Ovary (tissue), 3 donors: ENCODE results near the gene TENM4.

Source experiments
- EP300 ChIP-seq: sonication (generic); formaldehyde crosslinking; IDR thresholded peaks from one replicate; pipeline ENCODE4 v1.6.1; 2017; ENCODE audit warnings: antibody characterized with exemption
- POLR2A ChIP-seq: fragments of 450-650 bp; IDR thresholded peaks from one replicate; pipeline ENCODE4 v1.6.1; 2017; ENCODE audit warnings: antibody characterized with exemption, mild to moderate bottlenecking, moderate library complexity
- TF ChIP-seq, protein P1 (sequence below), 3 donors: fragments of 450-650 bp in 2 of 3; fragments of 200-600 bp in 1 of 3; IDR thresholded peaks; one replicate each; pipeline versions ENCODE4 v1.5.1 to v1.8.0; 2016 to 2022; ENCODE audit warnings: antibody characterized with exemption in 3 of 3, mild to moderate bottlenecking in 1 of 3
- donor health status: DM: no; HTN: no; CAD: no.

DNA sequence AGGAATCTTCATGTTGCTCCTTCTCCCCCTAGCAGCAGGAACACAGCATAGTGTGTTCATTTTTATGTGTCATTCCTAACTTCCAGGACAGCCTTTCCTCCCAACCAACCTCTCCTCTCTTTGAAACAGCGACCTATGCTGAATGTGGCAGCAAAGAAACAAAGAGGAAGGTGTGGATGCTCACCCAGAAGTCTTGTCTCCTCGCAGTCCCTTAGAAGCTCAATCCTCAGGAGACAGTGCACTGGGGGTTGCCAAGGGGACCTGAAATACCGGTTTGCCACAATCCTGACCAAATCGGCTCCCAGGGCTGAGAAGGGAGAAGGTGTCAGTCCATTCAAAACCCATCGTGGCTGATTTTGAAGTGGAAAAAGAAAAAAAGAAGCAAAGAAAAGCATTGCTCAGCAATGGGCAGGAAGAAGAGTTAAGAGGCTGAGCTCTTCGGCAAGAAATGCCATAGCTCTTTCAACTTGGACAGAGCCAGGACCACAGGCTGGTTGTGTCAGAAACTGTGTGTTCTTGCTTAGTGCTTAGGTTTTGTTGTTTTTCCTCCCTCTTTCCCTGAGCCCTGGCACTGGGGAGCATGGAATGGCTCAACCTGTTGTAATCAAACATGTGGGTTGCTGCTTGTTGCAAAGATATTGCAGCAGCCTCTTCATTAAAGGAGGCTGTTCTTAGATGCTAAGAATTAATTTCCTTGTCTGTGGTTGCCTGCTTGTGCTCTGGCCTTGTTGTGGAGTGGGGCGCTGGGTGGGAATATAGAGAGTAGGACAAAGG is 30.4 kb upstream of the TENM4 start:
- TF ChIP-seq, protein P1, sequence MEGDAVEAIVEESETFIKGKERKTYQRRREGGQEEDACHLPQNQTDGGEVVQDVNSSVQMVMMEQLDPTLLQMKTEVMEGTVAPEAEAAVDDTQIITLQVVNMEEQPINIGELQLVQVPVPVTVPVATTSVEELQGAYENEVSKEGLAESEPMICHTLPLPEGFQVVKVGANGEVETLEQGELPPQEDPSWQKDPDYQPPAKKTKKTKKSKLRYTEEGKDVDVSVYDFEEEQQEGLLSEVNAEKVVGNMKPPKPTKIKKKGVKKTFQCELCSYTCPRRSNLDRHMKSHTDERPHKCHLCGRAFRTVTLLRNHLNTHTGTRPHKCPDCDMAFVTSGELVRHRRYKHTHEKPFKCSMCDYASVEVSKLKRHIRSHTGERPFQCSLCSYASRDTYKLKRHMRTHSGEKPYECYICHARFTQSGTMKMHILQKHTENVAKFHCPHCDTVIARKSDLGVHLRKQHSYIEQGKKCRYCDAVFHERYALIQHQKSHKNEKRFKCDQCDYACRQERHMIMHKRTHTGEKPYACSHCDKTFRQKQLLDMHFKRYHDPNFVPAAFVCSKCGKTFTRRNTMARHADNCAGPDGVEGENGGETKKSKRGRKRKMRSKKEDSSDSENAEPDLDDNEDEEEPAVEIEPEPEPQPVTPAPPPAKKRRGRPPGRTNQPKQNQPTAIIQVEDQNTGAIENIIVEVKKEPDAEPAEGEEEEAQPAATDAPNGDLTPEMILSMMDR (IDR thresholded peaks at IDR 0.05), result no peak
- TF ChIP-seq POLR2A, result no peak
- no peak for TF ChIP-seq EP300
